K562 (cell line): ENCODE data around the gene PROK2. TPM values are rescaled to one million over a fixed set of nuclear protein-coding genes. Genes with fewer than 3 reads are reported as not detected.

Experiments used
- ATAC-seq: fragments of 200-7000 bp; cut with Tn5 transposase; 3 replicates; pipeline ENCODE4 v1.9.1; 2020; ENCODE audit warnings: moderate library complexity
- BruUV-seq: library from RNA; stranded (reverse); fragments of 400-500 nt; replicated peaks from 2 replicates; lab custom pipeline; 2021; lab: Mats Ljungman, UMichigan
- CTCF ChIA-PET: fragments of 300-600 bp; formaldehyde crosslinking; extraction: SDS; loops from one replicate; lab custom pipeline; 2021; ENCODE audit warnings: low intra/inter-chr PET ratio; lab: Yijun Ruan, JAX
- POLR2A ChIA-PET: fragments of 300-600, 350-650 bp; sonication (Branson Sonifier 250); formaldehyde crosslinking; extraction: SDS; loops from one replicate; lab custom pipeline; 2021; ENCODE audit warnings: antibody characterized with exemption, inconsistent platforms; lab: Yijun Ruan, JAX
- DNase-seq, 4 experiments: peaks; one replicate each; pipeline versions ENCODE4 v3.0.0 to v3.0.0-alpha.2; 2011 to 2018; ENCODE audit warnings: low spot score in 3 of 4, mixed read lengths in 3 of 4; ENCODE audit errors: extremely low read depth in 1 of 4
- FAIRE-seq: peaks from 2 replicates; lab custom pipeline; 2011; peaks lifted over from hg19 to GRCh38; lab: Jason Lieb, UNC
- H2AFZ ChIP-seq: 2 replicates; pipeline ENCODE4 v1.6.0; 2011; ENCODE audit warnings: low read depth, low read length, control low read depth, inconsistent platforms
- H3K27ac ChIP-seq: fragments of 200-600 bp; 3 replicates; pipeline ENCODE4 v1.8.0; 2011; ENCODE audit warnings: low read depth, mild to moderate bottlenecking, control low read depth, inconsistent platforms, low read length, moderate library complexity, mixed read lengths; ENCODE audit errors: extremely low read depth
- H3K27me3 ChIP-seq, 2 experiments: fragments of 300-600 bp in 1 of 2; 2 replicates in 1 of 2; 3 replicates in 1 of 2; pipeline versions ENCODE4 v1.6.0 to v1.8.0; 2011; ENCODE audit warnings: inconsistent platforms in 2 of 2, low read length in 2 of 2, mild to moderate bottlenecking in 1 of 2, mixed read lengths in 1 of 2, moderate library complexity in 1 of 2; ENCODE audit not compliant: control insufficient read depth in 2 of 2, insufficient read depth in 2 of 2
- H3K36me3 ChIP-seq: fragments of 300-600 bp; 3 replicates; pipeline ENCODE4 v1.8.0; 2011; ENCODE audit warnings: mild to moderate bottlenecking, low read length, inconsistent platforms; ENCODE audit not compliant: control insufficient read depth, insufficient read depth
- H3K4me1 ChIP-seq, 2 experiments: fragments of 200-600 bp in 1 of 2; replicated peaks in 1 of 2; 2 replicates in 1 of 2; 3 replicates in 1 of 2; pipeline versions ENCODE4 v1.5.1 to v1.8.0; 2011; ENCODE audit warnings: inconsistent platforms in 2 of 2, low read length in 2 of 2, mild to moderate bottlenecking in 1 of 2, mixed read lengths in 1 of 2, moderate library complexity in 1 of 2; ENCODE audit not compliant: control insufficient read depth in 2 of 2, insufficient read depth in 2 of 2
- H3K4me2 ChIP-seq: 2 replicates; pipeline ENCODE4 v1.6.1; 2011; ENCODE audit warnings: low read length, control low read depth, inconsistent platforms, mixed read lengths; ENCODE audit not compliant: insufficient read depth
- H3K4me3 ChIP-seq: fragments of 200-600 bp; sonication (generic), shearing (Covaris generic); 2 replicates; pipeline ENCODE4 v1.5.1; 2016; ENCODE audit warnings: control low read depth, inconsistent platforms
- H3K79me2 ChIP-seq: fragments of 200-600 bp; 3 replicates; pipeline ENCODE4 v1.8.0; 2011; ENCODE audit warnings: low read length, inconsistent platforms; ENCODE audit not compliant: control insufficient read depth, insufficient read depth
- H3K9ac ChIP-seq, 2 experiments: 2 replicates each; pipeline versions ENCODE4 v1.6.0 to v1.6.1; 2011; ENCODE audit warnings: low read depth in 2 of 2, low read length in 2 of 2, control low read depth in 1 of 2, inconsistent platforms in 1 of 2, mild to moderate bottlenecking in 1 of 2, mixed read lengths in 1 of 2; ENCODE audit not compliant: insufficient read depth in 1 of 2
- H3K9me1 ChIP-seq: one replicate; pipeline ENCODE4 v1.6.0; 2011; ENCODE audit warnings: inconsistent platforms, mild to moderate bottlenecking, low read length, moderate library complexity; ENCODE audit not compliant: control insufficient read depth, insufficient read depth
- H3K9me3 ChIP-seq: replicated peaks from 2 replicates; pipeline ENCODE4 v1.5.1; 2011; ENCODE audit warnings: low read depth, low read length, inconsistent platforms; ENCODE audit not compliant: control insufficient read depth, insufficient read depth
- H4K20me1 ChIP-seq: replicated peaks from 2 replicates; pipeline ENCODE4 v1.6.1; 2011; ENCODE audit warnings: low read length, inconsistent platforms, mixed read lengths; ENCODE audit not compliant: control insufficient read depth, insufficient read depth
- DDX20 ChIP-seq: fragments of 450-650 bp; IDR thresholded peaks from 2 replicates; pipeline ENCODE4 v1.6.1; 2016; ENCODE audit warnings: missing genetic modification characterization, low read depth, mild to moderate bottlenecking, missing compliant biosample characterization, moderate library complexity
- DLX4 ChIP-seq: fragments of 250-450 bp; sonication (Bioruptor Pico); IDR thresholded peaks from 2 replicates; pipeline ENCODE4 v1.6.1; 2021; ENCODE audit warnings: mild to moderate bottlenecking
- HMBOX1 ChIP-seq: sonication (generic); IDR thresholded peaks from 2 replicates; pipeline ENCODE4 v1.6.1; 2016
- HMG20B ChIP-seq: fragments of 250-450 bp; sonication (Bioruptor Pico); IDR thresholded peaks from 2 replicates; pipeline ENCODE4 v1.5.0; 2021; ENCODE audit warnings: mild to moderate bottlenecking
- HNRNPH1 ChIP-seq: fragments of 200-400 bp; formaldehyde crosslinking; optimal IDR thresholded peaks from 2 replicates; pipeline ENCODE3; 2017; ENCODE audit warnings: low read depth, mild to moderate bottlenecking, low read length, moderate library complexity
- HOMEZ ChIP-seq: fragments of 250-450 bp; sonication (Bioruptor Pico); IDR thresholded peaks from 2 replicates; pipeline ENCODE4 v1.4.0; 2020; ENCODE audit warnings: mild to moderate bottlenecking, moderate library complexity
- ID3 ChIP-seq, 2 experiments: fragments of 250-450 bp in 1 of 2; fragments of 450-650 bp in 1 of 2; sonication (Bioruptor Pico) in 1 of 2; IDR thresholded peaks; 2 replicates each; pipeline versions ENCODE4 v1.6.1 to v1.8.0; 2016 to 2021; ENCODE audit warnings: mild to moderate bottlenecking in 2 of 2, moderate library complexity in 2 of 2, missing compliant biosample characterization in 1 of 2, missing genetic modification characterization in 1 of 2
- KLF10 ChIP-seq: fragments of 250-450 bp; sonication (Bioruptor Pico); IDR thresholded peaks from 2 replicates; pipeline ENCODE4 v1.6.1; 2021; ENCODE audit warnings: matching md5 sums
- LCOR ChIP-seq: sonication (generic); formaldehyde crosslinking; IDR thresholded peaks from 2 replicates; pipeline ENCODE4 v1.8.0; 2022; ENCODE audit warnings: mild to moderate bottlenecking, missing genetic modification reagents
- MEF2A ChIP-seq: IDR thresholded peaks from 2 replicates; pipeline ENCODE4 v1.6.1; 2011; ENCODE audit warnings: low read depth, mild to moderate bottlenecking, low read length, moderate library complexity; ENCODE audit not compliant: control insufficient read depth
- NFE2L1 ChIP-seq: fragments of 450-650 bp; IDR thresholded peaks from 2 replicates; pipeline ENCODE4 v1.6.1; 2016; ENCODE audit warnings: missing genetic modification characterization, low read depth, mild to moderate bottlenecking, missing compliant biosample characterization, moderate library complexity, borderline replicate concordance
- PHF20 ChIP-seq: fragments of 450-650 bp; IDR thresholded peaks from 2 replicates; pipeline ENCODE4 v1.6.1; 2018; ENCODE audit not compliant: partially characterized antibody
- THRB ChIP-seq: fragments of 450-650 bp; formaldehyde crosslinking; conservative IDR thresholded peaks from 2 replicates; pipeline ENCODE4 v1.4.0; 2022; ENCODE audit warnings: mild to moderate bottlenecking, missing genetic modification characterization
- USF1 ChIP-seq: sonication (generic); formaldehyde crosslinking; IDR thresholded peaks from 2 replicates; pipeline ENCODE4 v1.9.0; 2022; ENCODE audit warnings: mild to moderate bottlenecking, missing genetic modification reagents
- ZFP1 ChIP-seq: fragments of 450-650 bp; formaldehyde crosslinking; IDR thresholded peaks from 2 replicates; pipeline ENCODE4 v1.4.0; 2020; ENCODE audit warnings: mild to moderate bottlenecking, mixed read lengths
- ZNF121 ChIP-seq: sonication (generic); formaldehyde crosslinking; conservative IDR thresholded peaks from 2 replicates; pipeline ENCODE4 v1.8.0; 2022; ENCODE audit warnings: missing genetic modification reagents
- WGBS: fragments of 100-300 bp; shearing (Covaris generic); methylation state at CpG from one replicate; pipeline ENCODE4 v1.1.6; 2016; ENCODE audit warnings: low coverage, mixed read lengths; ENCODE audit not compliant: insufficient coverage; ENCODE audit errors: missing lambda C conversion rate; 5-methylcytosine and 5-hydroxymethylcytosine counted together
- in situ Hi-C: fragments of 300-500 bp; cut with MboI; formaldehyde crosslinking; loops from 4 replicates; pipeline ENCODE4 v1.15.0; 2018; ENCODE audit warnings: inconsistent platforms, mixed read lengths
- intact Hi-C: fragments of 100-400 bp; cut with micrococcal nuclease; formaldehyde crosslinking; loops from 2 replicates; pipeline ENCODE4 v1.14.2; 2022
- polyA plus RNA-seq, 8 experiments: library from polyadenylated mRNA; depleted of rRNA in 4 of 8; stranded (reverse) in 5 of 8; unstranded in 3 of 8; fragments of >200 nt; fragmentation: Nextera tagmentation in 2 of 8; fragmentation: Illumina TruSeq in 1 of 8; extraction: Ambion mirVana in 2 of 8; extraction: Trizol in 1 of 8; gene quantifications; 2 replicates each; pipeline versions ENCODE4 v1.2.1 to v1.2.3, GENCODE V29; 2011 to 2014; ENCODE audit warnings: inconsistent platforms in 1 of 8, missing spikeins in 1 of 8
- total RNA-seq, 7 experiments: library from RNA; depleted of rRNA in 6 of 7; stranded (reverse); fragments of >200 nt in 6 of 7; fragmentation: Illumina TruSeq in 2 of 7; extraction: Trizol in 2 of 7; gene quantifications; 2 replicates each; pipeline versions ENCODE4 v1.2.1 to v1.2.3, GENCODE V29; 2011 to 2021; ENCODE audit warnings: low replicate concordance in 1 of 7

Gene PROK2
- total and polyA plus RNA-seq, 9 of the 15 experiments (the other 6 are each of a cell fraction or from before 2014, with no cell fraction given): 0.07 to 0.13 TPM; not detected in 7

- DNase-seq (no peak), FAIRE-seq (no peak), ATAC-seq (no peak)
- Histone ChIP-seq H3K9ac (no peak overlapping the region), H3K4me3 (no peak overlapping the region), H3K9me3 (no peaks in the 10 kb centered on the region), H3K4me1 (no peaks in the 10 kb centered on the region; a peak in 1 of 5 replicates), H2AFZ (no peak overlapping the region), H3K27ac (no peak overlapping the region), H3K79me2 (no peaks in the 10 kb centered on the region), H4K20me1 (no peaks in the 10 kb centered on the region), H3K4me2 (no peak overlapping the region), H3K9me1 (no peaks in the 10 kb centered on the region), H3K27me3 (peaks cover 0 to 5% of the 10 kb centered on the region in 2 experiments; a peak in 1 of 5 replicates), H3K36me3 (no peaks in the 10 kb centered on the region)
- no TSS peak for BruUV-seq
- ChIA-PET CTCF (no interaction called here), POLR2A (interaction anchor here (0.6 kb wide), 1 partner anchor 534 kb away, joined by 3 read pairs; no protein-coding TSS in a partner anchor)
- 17% methylated on average over 1 of the region's 3 CpGs for WGBS
- in situ Hi-C loops: no loop called here
- intact Hi-C loops: no loop called here
- TF ChIP-seq LCOR (CRISPR knock-in tag) (no peak), PHF20 (no peak), HMG20B (CRISPR knock-in tag) (no peak), THRB (CRISPR knock-in tag) (no peak), USF1 (CRISPR knock-in tag) (no peak), NFE2L1 (tag) (no peak), HMBOX1 (no peak), DDX20 (tag) (no peak), HNRNPH1 (no peak), KLF10 (CRISPR knock-in tag) (no peak), HOMEZ (no peak), DLX4 (no peak), ZFP1 (CRISPR knock-in tag) (no peak), ZNF121 (CRISPR knock-in tag) (no peak), ID3 (CRISPR knock-in tag; IDR thresholded peaks at IDR 0.05) (no peak), ID3 (tag; IDR thresholded peaks at IDR 0.05) (no peak), MEF2A (no peak)
Measured at GRCh38 chr3:71803248-71803647, 18.3 kb upstream of the PROK2 start.
